ENCODE data around the gene SNRPD2.

DNA sequence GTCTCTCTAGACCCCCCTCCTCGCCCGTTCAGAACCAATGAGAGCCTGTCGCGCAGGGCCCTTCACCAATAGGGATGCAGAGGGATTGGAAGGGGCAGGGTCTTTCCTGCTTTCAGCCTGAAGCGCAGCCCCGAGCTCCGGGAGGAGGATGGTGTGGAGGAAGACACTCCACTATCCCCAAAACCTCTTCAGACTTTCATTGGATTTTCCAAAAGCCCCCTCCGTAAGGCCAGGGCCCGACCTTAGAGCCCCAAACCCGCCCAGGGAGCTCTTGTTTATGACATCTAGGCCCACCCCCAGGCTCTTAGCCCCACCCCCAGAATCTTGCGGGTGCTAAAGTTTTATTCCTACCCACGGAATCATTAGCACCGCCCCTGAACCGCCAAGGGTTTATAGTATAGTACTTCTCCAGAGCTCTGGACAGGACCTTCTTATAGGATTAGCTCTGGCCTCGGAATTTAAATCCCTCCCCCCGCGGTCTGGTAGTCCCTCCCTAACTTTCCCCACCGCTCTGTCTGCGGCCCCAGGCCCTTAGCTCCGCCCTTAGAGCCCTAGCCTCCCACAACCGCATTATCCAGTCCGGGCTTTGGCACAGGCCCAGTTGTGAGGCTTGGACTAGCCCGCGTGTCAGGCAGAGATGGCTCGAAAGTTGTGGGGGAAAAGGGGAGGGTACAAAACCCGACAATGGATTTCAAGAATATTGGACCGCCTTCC lies 46.0 kb downstream of the SNRPD2 start:
- TF ChIP-seq SUZ12 (IDR thresholded peaks at IDR 0.05; ENCODE audit: extremely low read depth, insufficient read depth, insufficient read length), result no peak
- no peak for TF ChIP-seq YY1 (IDR thresholded peaks at IDR 0.05; ENCODE audit: insufficient read depth, insufficient read length)

Measured in NT2/D1 (cell line).